K562 (cell line): ENCODE data around the gene HOXD12. TPM values are rescaled to one million over a fixed set of nuclear protein-coding genes. Genes with fewer than 3 reads are reported as not detected.

Experiments used
- CXXC5 ChIP-seq: fragments of 250-450 bp; sonication (Bioruptor Pico); IDR thresholded peaks from 2 replicates; pipeline ENCODE4 v1.8.0; 2022; ENCODE audit warnings: inconsistent platforms, mild to moderate bottlenecking, moderate library complexity
- E2F3 ChIP-seq: fragments of 250-450 bp; sonication (Bioruptor Pico); IDR thresholded peaks from 2 replicates; pipeline ENCODE4 v1.4.0; 2020; ENCODE audit warnings: mild to moderate bottlenecking
- FOS ChIP-seq: IDR thresholded peaks from 3 replicates; pipeline ENCODE4 v1.6.1; 2011; ENCODE audit not compliant: insufficient read length; ENCODE audit errors: extremely low read depth
- GABPB1 ChIP-seq: sonication (generic); formaldehyde crosslinking; IDR thresholded peaks from 2 replicates; pipeline ENCODE4 v1.8.0; 2022; ENCODE audit warnings: mild to moderate bottlenecking, missing genetic modification reagents
- GTF2F1 ChIP-seq: IDR thresholded peaks from 2 replicates; pipeline ENCODE4 v1.6.1; 2011; ENCODE audit warnings: low read depth, low read length, improper control_type of control experiment
- HNRNPK ChIP-seq: fragments of 200-400 bp; formaldehyde crosslinking; IDR thresholded peaks from one replicate; pipeline ENCODE4 v1.6.1; 2018; ENCODE audit warnings: mild to moderate bottlenecking, low read depth, low read length; ENCODE audit not compliant: poor library complexity, severe bottlenecking
- MEF2D ChIP-seq: conservative IDR thresholded peaks from 2 replicates; pipeline ENCODE4 v1.6.1; 2016; ENCODE audit warnings: low read depth, missing genetic modification characterization, missing compliant biosample characterization
- PTRF ChIP-seq: fragments of 450-650 bp; IDR thresholded peaks from 2 replicates; pipeline ENCODE4 v1.6.1; 2016; ENCODE audit warnings: mild to moderate bottlenecking, missing genetic modification characterization, missing compliant biosample characterization
- RBM17 ChIP-seq: fragments of 200-400 bp; formaldehyde crosslinking; IDR thresholded peaks from 2 replicates; pipeline ENCODE4 v1.6.1; 2017; ENCODE audit warnings: low read depth, mild to moderate bottlenecking, low read length, borderline replicate concordance
- SIN3A ChIP-seq, 2 experiments: fragments of 150-350 bp in 1 of 2; IDR thresholded peaks; 2 replicates each; pipeline ENCODE4 v1.6.1; 2011 to 2016; ENCODE audit warnings: borderline replicate concordance in 2 of 2, low read depth in 2 of 2, low read length in 2 of 2, mild to moderate bottlenecking in 2 of 2, moderate library complexity in 2 of 2; ENCODE audit not compliant: control insufficient read depth in 1 of 2
- SIRT6 ChIP-seq: IDR thresholded peaks from one replicate; pipeline ENCODE4 v1.6.1; 2012; ENCODE audit warnings: low read depth, mild to moderate bottlenecking, control low read depth, inconsistent platforms, low read length, moderate library complexity
- SMC3 ChIP-seq: conservative IDR thresholded peaks from 2 replicates; pipeline ENCODE4 v1.6.1; 2011; ENCODE audit warnings: low read depth, low read length, improper control_type of control experiment; ENCODE audit not compliant: insufficient read depth
- SRF ChIP-seq, 2 experiments: fragments of 250-450, 450-650 bp in 1 of 2; sonication (Bioruptor Pico) in 1 of 2; sonication (generic) in 1 of 2; formaldehyde crosslinking; IDR thresholded peaks; 2 replicates each; pipeline versions ENCODE4 v1.5.0 to v1.5.1; 2020 to 2022; ENCODE audit warnings: mild to moderate bottlenecking in 1 of 2, missing genetic modification reagents in 1 of 2
- TAF9B ChIP-seq: fragments of 450-650 bp; IDR thresholded peaks from 2 replicates; pipeline ENCODE4 v1.6.1; 2018; ENCODE audit warnings: mild to moderate bottlenecking; ENCODE audit not compliant: partially characterized antibody
- TARDBP ChIP-seq: fragments of 450-650 bp; IDR thresholded peaks from 2 replicates; pipeline ENCODE4 v1.6.1; 2016
- ZKSCAN3 ChIP-seq: fragments of 250-450 bp; sonication (Bioruptor Pico); IDR thresholded peaks from 2 replicates; pipeline ENCODE4 v1.4.0; 2020
- polyA plus RNA-seq, 8 experiments: library from polyadenylated mRNA; depleted of rRNA in 4 of 8; stranded (reverse) in 5 of 8; unstranded in 3 of 8; fragments of >200 nt; fragmentation: Nextera tagmentation in 2 of 8; fragmentation: Illumina TruSeq in 1 of 8; extraction: Ambion mirVana in 2 of 8; extraction: Trizol in 1 of 8; gene quantifications; 2 replicates each; pipeline versions ENCODE4 v1.2.1 to v1.2.3, GENCODE V29; 2011 to 2014; ENCODE audit warnings: inconsistent platforms in 1 of 8, missing spikeins in 1 of 8
- total RNA-seq, 7 experiments: library from RNA; depleted of rRNA in 6 of 7; stranded (reverse); fragments of >200 nt in 6 of 7; fragmentation: Illumina TruSeq in 2 of 7; extraction: Trizol in 2 of 7; gene quantifications; 2 replicates each; pipeline versions ENCODE4 v1.2.1 to v1.2.3, GENCODE V29; 2011 to 2021; ENCODE audit warnings: low replicate concordance in 1 of 7
- TF ChIP-seq, protein P1 (sequence below): fragments of 450-650 bp; formaldehyde crosslinking; IDR thresholded peaks from 2 replicates; pipeline ENCODE4 v1.4.0; 2020; ENCODE audit warnings: mild to moderate bottlenecking, moderate library complexity
- TF ChIP-seq, protein P2 (sequence below): fragments of 250-450 bp; sonication (Bioruptor Pico); IDR thresholded peaks from 2 replicates; pipeline ENCODE4 v1.8.0; 2021; ENCODE audit warnings: borderline replicate concordance, mild to moderate bottlenecking, moderate library complexity; ENCODE audit not compliant: poor library complexity, severe bottlenecking
- TF ChIP-seq, protein P3 (sequence below): sonication (generic); formaldehyde crosslinking; IDR thresholded peaks from 2 replicates; pipeline ENCODE4 v1.8.1; 2022; ENCODE audit warnings: missing genetic modification reagents

Gene HOXD12
- total and polyA plus RNA-seq, 9 of the 15 experiments (the other 6 are each of a cell fraction or from before 2014, with no cell fraction given) = not detected

DNA sequence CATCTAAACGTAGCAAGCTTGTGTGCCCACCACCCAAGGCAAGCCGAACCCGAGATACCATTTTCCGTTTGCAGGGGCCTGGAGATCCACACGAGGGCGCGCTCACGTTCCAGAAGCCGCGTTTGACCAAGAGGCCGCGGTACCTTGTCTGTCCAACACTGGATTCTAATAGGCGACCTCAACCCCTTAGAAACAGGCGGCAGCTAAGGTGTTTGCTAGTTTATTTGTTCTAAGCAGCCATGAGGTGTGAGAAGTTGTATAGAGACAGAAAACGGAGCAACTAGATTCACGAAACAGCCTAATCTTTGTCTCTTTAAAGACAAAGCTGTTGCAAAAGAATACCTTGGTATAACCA is 11.7 kb downstream of the HOXD12 start (continued):
- TF ChIP-seq, protein P1, sequence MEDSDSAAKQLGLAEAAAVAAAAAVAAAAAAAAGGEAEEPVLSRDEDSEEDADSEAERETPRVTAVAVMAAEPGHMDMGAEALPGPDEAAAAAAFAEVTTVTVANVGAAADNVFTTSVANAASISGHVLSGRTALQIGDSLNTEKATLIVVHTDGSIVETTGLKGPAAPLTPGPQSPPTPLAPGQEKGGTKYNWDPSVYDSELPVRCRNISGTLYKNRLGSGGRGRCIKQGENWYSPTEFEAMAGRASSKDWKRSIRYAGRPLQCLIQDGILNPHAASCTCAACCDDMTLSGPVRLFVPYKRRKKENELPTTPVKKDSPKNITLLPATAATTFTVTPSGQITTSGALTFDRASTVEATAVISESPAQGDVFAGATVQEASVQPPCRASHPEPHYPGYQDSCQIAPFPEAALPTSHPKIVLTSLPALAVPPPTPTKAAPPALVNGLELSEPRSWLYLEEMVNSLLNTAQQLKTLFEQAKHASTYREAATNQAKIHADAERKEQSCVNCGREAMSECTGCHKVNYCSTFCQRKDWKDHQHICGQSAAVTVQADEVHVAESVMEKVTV (CRISPR knock-in tag) = 0 out of 2 replicates have a peak, but pooled peaks have one; percentile 12
- TF ChIP-seq SMC3 = peak; percentile 67
- no peak for TF ChIP-seq HNRNPK
- TF ChIP-seq E2F3 = no peak
- TF ChIP-seq SRF (CRISPR knock-in tag; IDR thresholded peaks at IDR 0.05) = no peak
- TF ChIP-seq RBM17 = no peak
- TF ChIP-seq, protein P2, sequence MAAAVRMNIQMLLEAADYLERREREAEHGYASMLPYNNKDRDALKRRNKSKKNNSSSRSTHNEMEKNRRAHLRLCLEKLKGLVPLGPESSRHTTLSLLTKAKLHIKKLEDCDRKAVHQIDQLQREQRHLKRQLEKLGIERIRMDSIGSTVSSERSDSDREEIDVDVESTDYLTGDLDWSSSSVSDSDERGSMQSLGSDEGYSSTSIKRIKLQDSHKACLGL = no peak
- no peak for TF ChIP-seq ZKSCAN3 (CRISPR knock-in tag)
- TF ChIP-seq PTRF (tag) = no peak
- no peak for TF ChIP-seq SIN3A (IDR thresholded peaks at IDR 0.05; ENCODE audit: borderline replicate concordance in 2 of 2, control insufficient read depth in 1 of 2, low read depth in 2 of 2, low read length in 2 of 2)
- no peak for TF ChIP-seq SIRT6
- TF ChIP-seq FOS = no peak
- TF ChIP-seq CXXC5 (CRISPR knock-in tag) = peak; percentile 30; the same call in 1 of the 2 replicates
- TF ChIP-seq, protein P3, sequence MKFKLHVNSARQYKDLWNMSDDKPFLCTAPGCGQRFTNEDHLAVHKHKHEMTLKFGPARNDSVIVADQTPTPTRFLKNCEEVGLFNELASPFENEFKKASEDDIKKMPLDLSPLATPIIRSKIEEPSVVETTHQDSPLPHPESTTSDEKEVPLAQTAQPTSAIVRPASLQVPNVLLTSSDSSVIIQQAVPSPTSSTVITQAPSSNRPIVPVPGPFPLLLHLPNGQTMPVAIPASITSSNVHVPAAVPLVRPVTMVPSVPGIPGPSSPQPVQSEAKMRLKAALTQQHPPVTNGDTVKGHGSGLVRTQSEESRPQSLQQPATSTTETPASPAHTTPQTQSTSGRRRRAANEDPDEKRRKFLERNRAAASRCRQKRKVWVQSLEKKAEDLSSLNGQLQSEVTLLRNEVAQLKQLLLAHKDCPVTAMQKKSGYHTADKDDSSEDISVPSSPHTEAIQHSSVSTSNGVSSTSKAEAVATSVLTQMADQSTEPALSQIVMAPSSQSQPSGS (CRISPR knock-in tag) = no peak
- TF ChIP-seq MEF2D (tag) = no peak
- TF ChIP-seq GTF2F1 = no peak
- TF ChIP-seq TAF9B = no peak
- TF ChIP-seq TARDBP = no peak
- TF ChIP-seq GABPB1 (CRISPR knock-in tag) = no peak
